HG03095 (cell line): ENCODE results near the gene RNF225.
"Not testable (repeated sequence)": the region's sequence is repeated elsewhere in the genome, so short reads cannot be mapped to it uniquely, and the experiment has no call there.

Experiments used
- ATAC-seq: cut with Tn5 transposase; IDR thresholded peaks from one replicate; pipeline ENCODE4 v1.9.1; 2021; ENCODE audit warnings: moderate library complexity; ENCODE audit not compliant: unreplicated experiment

The RNF225 gene

DNA sequence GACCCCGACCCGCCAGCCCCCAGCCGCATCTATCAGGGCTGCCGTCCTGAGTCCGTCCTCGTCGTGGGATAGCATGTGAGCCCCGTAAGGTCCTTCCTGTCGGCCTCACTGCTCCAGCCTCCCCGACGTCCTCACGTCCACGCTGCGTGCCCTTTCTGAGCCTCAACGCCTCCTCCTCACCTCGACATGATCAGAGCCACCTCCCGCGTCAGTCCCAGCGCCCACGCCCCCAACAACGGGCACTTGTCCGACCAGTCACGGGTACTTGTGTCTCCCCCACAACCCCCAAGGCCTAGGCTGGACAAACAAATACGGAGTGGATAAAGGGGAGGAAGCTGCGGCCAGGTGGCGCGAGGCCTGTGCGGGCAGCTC, 33.6 kb upstream of the RNF225 start:
- ATAC-seq, result peak; percentile 6

DNA sequence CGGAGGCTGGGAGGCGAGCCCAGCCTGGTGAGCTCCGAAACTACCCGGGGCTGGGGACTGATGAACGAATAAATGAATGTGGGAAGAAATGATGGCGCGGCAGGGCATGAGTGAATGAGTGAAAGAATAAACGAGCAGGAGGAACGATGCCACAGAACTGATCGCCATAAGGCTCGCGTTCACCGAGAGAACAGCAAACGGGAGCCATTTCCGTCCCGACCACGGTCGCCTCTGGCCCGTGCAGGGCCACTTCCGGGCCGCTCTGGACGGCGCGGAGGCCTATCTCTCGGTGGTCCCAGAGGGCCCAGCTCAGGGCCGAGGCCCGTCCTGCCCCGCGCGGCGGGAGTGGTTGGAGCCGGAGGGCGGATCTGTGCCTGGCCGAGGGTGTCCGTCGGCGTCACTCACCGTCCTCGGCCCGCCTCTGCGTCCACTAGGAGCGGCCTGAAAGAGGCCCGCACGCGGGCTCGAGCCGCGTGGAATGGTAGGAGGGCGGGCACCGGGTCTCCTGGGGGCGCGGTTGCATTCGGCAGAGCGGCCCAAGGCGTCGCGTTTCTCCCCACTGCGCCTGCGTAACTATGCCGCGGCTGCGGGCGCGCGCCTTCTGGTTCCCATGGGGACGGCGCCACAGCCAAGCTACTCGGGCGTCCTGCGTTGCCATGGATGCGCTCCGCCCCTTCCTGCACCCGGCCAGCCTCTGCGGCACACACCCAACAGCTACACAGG, 33.0 kb upstream of the RNF225 start, which contains the start of gene ZNF497:
Gene ZNF497, minus strand, starts transcription at position 480 of the 723 bp plus-strand sequence. CDS start 5,116 bp downstream, outside the sequence.
- peak; percentile 73 for ATAC-seq

DNA sequence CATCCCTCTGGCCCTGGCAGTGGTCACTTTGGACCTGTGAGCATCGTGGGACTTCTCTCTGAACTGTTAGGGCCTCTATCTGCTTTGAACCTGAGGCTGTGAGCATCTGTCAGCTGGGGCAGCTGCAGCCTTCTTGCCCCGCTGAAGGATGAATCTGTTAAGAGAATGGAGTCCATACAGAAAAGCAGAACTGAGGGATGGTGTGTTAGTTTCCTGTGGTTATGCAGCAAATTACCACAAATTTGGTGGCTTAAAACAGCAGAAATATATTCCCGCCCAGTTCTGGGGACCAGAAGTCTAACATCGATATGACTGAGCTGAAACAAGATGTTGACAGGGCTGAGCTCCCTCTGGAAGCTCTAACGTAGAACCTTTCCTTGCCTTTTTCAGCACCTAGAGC, 31.3 kb upstream of the RNF225 start:
- no peak for ATAC-seq

DNA sequence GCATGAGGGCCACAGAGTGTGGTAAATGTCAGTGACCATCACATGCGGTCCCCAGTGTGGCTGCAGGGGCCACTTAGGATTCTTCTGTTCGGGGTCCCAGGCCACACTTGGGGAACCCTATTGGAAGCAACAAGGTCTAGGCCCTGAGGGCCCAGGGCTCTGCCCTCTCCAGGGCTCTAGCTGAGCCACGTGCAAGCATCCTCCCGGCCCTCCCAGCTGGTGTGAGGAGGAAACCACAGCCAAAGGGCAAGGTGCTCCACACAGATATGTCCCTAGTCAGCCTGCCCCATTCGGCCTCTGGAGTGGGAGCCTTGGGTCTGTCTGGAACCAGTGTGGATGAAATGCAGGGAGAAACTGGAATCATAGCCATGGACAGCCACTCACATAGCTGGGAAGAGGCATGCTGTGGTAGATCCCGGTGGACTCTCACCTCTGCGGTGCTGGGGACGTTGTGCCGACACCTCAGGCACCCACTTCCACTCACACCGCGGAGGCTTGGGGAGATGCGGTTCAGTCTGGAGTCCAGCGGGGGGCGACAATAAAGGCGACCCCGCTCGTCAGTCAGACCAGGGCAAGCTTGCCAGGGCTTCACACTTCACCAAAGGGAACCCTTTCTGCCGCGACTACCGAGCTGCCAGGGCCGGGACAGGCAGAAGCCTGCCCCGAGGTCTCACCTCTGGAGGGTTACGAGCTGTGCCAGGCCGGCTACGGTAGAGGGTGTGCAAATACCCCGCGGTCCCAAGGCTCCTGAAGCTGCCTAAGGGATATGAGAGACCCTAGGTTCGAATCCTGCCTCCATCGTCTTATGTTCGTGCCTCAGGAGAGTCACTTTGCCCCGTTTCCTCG, 28.6 kb upstream of the RNF225 start:
- ATAC-seq, result no peak

DNA sequence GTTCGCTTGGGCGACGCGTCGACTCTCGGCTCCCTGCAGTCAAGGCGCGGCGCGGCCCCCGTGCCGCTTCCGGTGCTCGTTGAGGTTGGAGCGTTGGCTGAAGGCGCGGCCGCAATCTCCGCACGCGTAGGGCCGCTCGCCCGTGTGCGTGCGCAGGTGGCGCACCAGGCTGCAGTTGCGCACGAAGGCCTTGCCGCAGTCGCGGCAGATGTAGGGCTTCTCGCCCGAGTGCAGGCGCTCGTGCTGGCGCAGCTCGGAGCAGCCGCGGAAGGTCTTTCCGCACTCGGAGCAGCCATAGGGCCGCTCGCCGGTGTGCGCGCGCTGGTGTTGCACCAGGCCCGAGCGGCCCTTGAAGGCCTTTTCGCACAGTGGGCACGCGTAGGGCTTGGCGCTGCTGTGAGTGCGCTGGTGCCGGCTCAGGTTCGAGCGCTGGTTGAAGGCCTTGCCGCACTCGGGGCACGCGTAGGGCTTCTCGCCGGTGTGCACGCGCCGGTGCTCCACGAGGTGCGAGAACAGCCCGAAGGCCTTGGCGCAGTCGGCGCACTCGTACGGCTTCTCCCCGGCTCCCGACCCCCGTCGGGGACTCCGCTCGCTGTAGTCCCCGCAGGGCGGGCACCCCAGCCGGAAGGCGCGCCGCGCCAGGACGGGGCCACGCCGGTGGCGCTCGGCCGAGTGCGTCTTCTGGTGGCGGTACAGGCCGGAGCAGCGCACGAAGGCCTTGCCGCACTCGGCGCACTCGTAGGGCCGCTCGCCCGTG, 27.6 kb upstream of the RNF225 start:
- ATAC-seq, result no peak

DNA sequence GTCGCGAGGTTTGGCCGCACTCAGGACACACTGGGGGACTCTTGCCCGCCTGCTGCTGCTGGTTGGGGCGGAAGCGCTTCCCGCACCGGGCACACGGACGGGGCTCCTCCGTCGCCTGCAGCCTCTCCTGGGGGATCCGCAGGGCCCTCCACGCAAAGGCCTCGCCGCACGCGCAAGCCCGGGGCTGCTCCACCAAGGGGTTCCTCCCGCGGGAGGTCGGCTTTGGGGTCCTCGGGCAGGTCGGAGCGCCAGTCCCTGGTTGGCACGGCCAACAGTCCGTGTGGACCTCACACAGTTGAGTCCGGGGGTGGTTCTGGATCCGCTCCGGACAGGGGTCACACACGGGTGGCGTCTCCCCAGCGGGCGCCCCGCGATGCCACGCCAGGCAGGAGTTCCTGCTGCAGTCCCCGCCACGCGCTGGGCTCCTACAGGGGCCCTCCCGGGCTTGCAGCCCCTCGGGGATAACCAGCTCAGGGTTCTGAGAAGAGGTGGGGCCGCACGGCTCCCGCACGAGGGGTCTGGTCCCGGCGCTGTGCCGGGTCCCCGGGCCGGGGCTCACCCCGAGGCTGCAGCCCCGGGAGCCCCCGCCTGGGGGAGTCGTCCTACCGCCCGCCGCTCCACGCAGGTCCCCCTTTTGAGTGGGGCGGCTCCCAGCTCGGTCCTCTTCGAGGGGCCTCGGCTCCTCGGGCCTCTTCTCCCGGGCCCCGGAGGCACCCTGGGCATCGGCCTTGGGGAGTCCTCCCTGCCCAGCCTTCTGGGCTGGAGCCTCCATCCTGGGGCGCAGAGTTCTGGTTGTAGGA, 26.7 kb upstream of the RNF225 start:
- no peak for ATAC-seq

DNA sequence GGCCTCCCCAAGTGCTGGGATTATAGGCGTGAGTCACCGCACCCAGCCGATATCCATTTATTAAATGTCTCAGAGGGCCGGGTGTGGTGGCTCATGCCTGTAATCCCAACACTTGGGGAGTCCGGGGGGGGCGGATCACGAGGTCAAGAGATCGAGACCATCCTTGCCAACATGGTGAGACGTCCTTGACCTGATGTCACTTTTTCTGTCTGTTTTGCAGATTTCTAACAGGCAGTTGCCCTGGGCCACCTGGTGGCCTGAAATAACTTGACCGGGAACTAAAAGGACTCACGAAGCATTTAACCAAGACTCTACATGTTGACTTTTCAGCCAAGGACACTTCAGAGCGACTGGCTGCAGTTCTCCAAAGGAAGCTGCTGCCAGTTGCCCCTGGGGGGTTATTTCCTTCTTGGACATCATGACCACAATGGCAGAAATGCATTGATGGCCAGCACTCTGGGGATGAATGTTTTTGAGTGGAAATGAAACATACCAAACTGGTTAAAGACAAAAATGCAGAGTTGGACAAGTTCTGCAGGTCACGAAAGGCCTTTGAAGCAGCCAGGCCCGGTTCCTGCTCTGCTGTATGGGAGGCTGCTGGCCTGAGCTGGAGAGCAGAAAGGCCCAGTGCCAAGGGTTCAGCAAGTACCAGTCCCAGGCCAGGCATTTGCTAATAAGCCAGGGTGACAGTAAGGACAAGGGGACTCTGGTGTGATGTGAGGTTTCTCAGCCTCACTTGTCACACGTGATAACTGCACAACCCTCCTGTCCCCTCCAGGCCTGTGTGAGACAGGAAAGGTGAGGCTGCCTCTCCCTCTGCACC, 22.9 kb upstream of the RNF225 start:
- no peak for ATAC-seq

DNA sequence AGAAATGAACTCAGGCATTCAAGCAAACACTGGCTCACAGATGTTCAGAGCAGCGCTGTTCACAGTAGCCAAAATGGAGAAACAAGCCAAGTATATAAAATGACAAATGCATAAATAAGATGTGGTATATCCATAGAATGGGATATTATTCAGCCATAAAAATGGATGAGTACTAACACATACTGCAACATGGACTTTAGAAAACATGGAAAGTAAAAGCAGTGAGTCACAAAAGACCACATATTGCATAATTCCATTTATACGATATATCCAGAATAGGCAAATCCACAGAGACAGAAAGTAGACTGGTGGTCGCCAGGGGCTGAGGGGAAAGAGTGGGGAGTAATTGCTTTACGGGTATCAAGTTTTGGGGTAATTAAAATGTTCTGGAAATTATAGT, 21.3 kb upstream of the RNF225 start:
- no peak for ATAC-seq

DNA sequence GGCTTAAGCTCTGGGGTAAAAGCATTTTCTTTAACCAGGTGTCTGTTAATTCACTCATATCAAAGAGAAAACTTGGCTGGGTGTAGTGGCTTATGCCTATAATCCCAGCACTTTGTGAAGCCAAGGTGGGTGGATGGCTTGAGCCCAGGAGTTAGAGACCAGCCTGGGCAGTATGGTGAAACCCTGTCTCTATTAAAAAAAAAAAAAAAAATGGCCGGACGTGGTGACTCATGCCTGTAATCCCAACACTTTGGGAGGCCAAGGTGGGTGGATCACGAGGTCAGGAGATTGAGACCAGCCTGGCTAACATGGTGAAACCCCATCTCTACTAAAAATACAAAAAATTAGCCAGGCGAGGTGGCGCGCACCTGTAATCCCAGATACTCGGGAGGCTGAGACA, 18.7 kb upstream of the RNF225 start:
- not testable (repeated sequence) for ATAC-seq

DNA sequence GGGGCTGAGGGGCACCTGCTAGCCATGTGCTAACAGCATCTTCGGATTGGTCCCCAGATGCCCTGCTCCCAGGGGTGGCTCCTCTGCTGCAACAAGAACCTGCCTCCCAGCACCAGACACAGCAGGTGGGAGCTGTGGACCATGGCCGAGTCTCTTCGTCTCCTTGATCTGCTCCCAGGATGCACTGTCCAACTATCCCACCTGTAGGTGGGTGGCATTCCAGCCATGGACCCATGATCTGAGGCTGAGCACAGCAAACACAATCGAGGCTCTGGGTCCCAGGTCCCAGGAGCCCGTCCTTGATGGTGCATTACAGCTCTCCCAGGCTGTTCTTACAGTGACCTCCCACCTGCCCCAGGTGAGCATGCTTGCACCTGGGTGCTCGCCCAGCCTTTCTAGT, 16.2 kb upstream of the RNF225 start:
- ATAC-seq, result no peak

DNA sequence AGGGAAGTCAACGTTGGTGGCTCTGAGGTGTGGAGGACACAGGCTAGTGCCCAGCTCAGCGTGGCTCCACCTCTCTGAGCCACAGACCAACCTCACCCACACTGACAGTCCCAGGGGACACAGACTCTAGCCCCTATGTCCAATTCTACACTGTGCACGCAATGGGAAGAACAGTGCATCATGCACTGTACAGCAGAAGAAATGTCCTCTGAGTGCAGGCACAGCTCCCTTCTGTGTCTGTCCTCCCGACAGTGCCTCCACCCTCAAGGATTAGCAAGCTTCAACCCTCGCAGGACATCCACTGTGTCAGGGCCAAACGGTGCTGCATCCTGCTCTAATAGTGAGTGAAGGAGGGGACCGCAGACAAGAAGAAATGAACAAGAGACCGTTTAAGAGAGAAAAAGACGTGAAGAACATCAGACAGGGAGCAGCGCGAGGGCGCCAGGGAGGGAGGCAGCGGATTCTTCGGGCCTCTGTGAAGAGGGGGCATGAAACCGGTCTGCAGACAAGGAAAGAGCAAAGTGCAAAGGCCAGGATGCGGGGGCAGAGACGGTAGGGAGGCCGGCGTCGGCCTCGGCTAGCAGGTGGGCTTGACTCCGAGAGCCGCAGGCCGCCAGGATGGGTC, 15.3 kb upstream of the RNF225 start:
- ATAC-seq, result no peak

DNA sequence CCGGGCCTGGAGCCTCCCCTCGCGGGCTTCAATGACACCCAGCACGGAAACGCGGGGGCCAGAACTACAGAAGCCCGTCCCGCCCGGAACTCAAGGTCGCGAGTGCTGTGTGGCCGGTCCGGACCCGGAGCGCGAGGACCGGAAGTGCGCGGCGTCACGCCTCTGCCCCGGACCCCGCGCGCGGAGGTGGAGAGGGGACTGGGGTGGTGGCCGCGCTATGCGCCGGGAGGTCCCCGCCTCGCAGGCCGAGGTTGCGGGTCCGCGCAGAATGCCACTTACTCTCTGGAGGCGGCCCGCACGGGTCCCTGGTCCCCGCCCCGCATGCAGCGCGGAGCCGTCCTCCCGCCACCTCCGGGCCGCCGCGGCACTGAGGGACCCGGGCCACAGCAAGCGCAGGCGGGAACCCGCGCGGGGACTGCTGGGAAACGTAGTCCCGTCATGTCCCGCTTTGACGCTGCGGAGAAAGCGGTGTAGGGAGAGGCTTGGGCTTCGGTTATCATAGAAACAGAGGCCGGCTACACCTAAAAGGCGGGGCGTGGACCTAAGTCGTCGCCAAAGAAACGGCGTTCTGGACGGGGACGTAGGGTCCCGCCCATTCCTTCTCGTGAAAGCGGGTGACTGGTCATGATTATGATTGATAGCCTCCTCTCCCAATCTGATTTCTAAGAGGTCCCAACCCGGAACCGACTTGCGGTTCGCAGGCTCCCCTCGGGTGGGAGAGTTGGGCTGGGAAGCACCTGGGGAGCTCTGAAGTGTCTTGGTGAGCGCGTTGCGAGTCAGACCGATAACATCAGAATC, 14.6 kb upstream of the RNF225 start, which contains the start of gene ZNF837:
Gene ZNF837, minus strand, starts transcription at position 369 of the 798 bp plus-strand sequence. CDS start 11,698 bp downstream, outside the sequence.
- peak; percentile 68 for ATAC-seq

DNA sequence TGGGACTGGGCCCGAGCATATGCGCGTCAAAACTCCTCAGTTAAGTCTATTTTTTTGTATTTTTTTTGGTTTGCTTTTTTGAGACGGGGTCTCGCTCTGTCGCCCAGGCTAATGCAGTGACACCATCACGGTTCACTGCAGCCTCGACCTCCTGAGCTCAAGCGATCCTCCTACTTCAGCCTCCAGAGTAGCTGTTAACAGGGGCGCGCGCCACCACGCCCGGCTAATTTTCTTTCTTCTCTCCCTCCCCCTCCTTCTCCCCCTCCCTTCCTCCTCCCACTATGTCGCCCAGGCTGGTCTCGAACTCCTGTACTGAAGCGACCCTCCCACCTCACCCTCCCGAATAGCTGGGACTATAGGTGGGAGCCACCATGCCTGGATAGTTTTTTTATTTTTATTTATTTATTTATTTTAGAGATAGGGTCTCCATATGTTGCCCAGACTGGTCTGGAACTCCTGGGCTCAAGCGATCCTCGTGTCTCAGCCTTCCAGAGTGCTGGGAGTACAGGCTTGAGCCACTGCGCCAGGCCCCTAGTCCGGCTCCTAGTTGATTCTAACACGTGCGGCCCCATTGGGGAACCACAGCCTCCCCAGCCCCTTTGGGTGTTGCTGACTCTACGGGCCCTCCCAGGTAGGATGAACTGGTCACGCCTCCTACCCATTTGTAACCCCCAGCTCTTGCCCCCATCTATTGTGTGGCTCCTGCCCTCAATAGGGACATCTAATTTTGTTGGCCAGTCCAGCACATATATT, 13.8 kb upstream of the RNF225 start:
- ATAC-seq, result no peak

DNA sequence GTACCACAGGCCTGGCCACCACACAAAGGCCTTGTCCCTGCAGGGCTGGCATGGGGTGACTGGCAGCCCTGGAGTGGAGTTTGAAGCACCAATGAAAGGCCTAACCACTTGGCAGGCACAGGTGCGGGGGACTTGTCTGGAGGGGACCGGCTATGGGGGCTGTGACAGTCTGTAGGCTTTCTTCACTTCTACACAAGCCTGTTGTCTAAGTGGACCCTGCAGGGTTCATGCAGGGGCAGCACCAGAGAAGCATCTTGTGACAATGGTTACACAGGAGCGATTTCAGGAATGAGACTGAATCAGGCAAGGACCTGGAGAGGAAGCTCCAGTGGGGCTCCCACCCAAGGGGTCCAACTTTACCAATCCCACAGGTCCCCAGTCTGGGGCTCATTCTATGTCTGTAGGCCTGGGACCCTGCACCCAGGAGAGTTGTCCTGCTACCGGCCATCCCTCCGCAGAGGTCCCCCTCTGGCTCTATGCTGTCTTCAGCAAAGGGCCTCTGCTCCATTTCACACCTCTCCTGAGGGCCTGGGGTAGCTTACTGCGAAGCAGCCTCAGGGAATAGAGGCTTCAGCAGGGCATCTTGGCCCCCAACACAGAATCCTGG, 12.4 kb upstream of the RNF225 start:
- ATAC-seq, result no peak

DNA sequence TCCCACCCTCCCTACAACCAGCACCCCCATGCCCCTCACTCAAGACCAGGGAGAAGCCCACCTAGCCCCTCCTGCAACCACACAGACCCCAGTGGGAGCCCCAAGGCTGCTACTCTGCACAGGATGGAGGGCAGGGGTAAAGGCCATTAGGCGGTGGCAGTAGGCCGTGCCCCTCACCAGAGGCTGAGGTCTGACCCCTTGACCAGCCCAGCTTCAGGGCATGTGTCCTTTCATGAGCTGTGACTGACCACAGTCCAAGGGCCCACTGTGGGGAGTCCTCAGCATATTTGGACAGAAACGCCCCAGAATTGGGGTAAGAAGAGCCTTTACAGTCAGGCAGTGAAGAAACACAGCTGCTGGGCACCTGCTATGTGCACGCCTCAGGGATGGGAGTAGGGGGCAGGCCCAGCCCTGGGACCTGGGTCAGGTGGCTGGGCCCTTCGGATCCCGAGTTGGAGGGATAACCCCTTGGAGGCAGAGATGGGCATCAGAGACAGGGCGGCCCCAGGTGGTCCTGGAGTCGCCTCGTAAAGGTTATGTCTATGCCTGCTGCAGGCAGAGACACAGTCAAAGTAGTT, 10.1 kb upstream of the RNF225 start:
- no peak for ATAC-seq

DNA sequence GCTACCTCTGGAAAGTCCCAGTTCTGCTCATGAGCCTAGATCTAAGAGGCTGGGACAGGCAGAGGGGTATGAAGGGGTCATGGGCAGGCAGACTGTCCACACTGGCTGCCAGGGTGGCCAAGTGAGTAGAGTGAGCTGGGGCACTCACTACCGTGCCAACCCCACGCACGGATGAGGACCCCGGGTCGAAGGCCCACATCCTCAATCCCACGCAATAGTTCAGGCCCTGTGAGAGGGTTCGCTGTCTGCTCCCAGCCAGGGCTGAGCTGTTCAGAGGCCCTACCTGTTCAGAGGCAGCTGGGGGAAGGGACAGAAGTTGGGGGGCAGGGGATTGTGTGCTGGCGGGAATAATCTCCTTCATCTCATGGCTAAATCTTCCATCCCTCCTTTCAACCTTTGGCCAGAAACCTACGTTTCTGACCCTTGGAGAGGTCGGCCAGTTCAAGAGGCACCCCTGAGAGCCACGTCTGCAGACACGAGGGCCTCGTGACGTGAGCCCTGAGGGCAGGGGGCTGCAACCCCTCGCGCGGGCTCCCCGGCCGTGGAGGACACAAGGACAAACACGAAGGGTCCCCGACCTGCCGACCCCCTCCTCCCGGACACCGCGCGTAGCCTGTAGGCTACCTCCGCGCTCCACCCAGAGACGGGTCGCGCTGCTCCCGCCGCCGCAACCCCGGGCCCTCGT, 9.4 kb upstream of the RNF225 start:
- ATAC-seq, result peak; percentile 1
